ENCODE measurements around the gene POLR2H.
A peak's percentile ranks its signal among the peaks of the same experiment; 100 is the strongest.

POLR2H gene

GRCh38 chr3:184361532-184361931, at the start of gene POLR2H, which contains the start of gene CLCN2:
Gene POLR2H (plus strand): TSS chr3:184361710. CDS start chr3:184363493, 1,783 bp downstream.
Gene CLCN2 (minus strand): TSS chr3:184361605. CDS start chr3:184361479, 126 bp downstream.
- no peak for DNase-seq (ENCODE audit: low read depth)
- no peak for TF ChIP-seq CTCF (conservative IDR thresholded peaks at IDR 0.05; ENCODE audit: control insufficient read depth, insufficient read depth, low read depth, low read length)
- H3K4me3 ChIP-seq (ENCODE audit: control insufficient read depth, low read depth, low read length) = peak within 1 kb of the TSS; percentile 85

GRCh38 chr3:184314363-184314699, 47.2 kb upstream of the POLR2H start, which contains the start of gene EIF4G1:
Gene EIF4G1 (plus strand): TSS chr3:184314606. CDS start chr3:184315797, 1,191 bp downstream.
- no peak for TF ChIP-seq CTCF (conservative IDR thresholded peaks at IDR 0.05; ENCODE audit: control insufficient read depth, insufficient read depth, low read depth, low read length)
- H3K4me3 ChIP-seq (ENCODE audit: control insufficient read depth, low read depth, low read length) = peak within 1 kb of the TSS; percentile 91
- DNase-seq (ENCODE audit: low read depth) = peak; percentile 92

GRCh38 chr3:184314700-184315542, 46.6 kb upstream of the POLR2H start:
- DNase-seq (ENCODE audit: low read depth) = peak; percentile 75
- H3K4me3 ChIP-seq (ENCODE audit: control insufficient read depth, low read depth, low read length) = peak overlapping the region; percentile 91
- TF ChIP-seq CTCF (conservative IDR thresholded peaks at IDR 0.05; ENCODE audit: control insufficient read depth, insufficient read depth, low read depth, low read length) = no peak

GRCh38 chr3:184315543-184315867, 46.0 kb upstream of the POLR2H start:
- TF ChIP-seq CTCF (conservative IDR thresholded peaks at IDR 0.05; ENCODE audit: control insufficient read depth, insufficient read depth, low read depth, low read length) = no peak
- no peak for DNase-seq (ENCODE audit: low read depth)
- H3K4me3 ChIP-seq (ENCODE audit: control insufficient read depth, low read depth, low read length) = peak overlapping the region; percentile 91

- no peak for DNase-seq (ENCODE audit: low read depth)
- TF ChIP-seq CTCF (conservative IDR thresholded peaks at IDR 0.05; ENCODE audit: control insufficient read depth, insufficient read depth, low read depth, low read length) = no peak
- H3K4me3 ChIP-seq (ENCODE audit: control insufficient read depth, low read depth, low read length) = peak overlapping the region; percentile 91
These were observed 45.4 kb upstream of the POLR2H start for GRCh38 chr3:184315871-184316661.

GRCh38 chr3:184316792-184317191, 44.7 kb upstream of the POLR2H start:
- no peak for TF ChIP-seq CTCF (conservative IDR thresholded peaks at IDR 0.05; ENCODE audit: control insufficient read depth, insufficient read depth, low read depth, low read length)
- peak; percentile 42 for DNase-seq (ENCODE audit: low read depth)
- peak overlapping the region; percentile 91 for H3K4me3 ChIP-seq (ENCODE audit: control insufficient read depth, low read depth, low read length)
